Activated B cell treated with CpG ODN at 0.5 μM for 24 hours (primary cell): ENCODE results near the gene TSPAN10. TPM values are rescaled to one million over a fixed set of nuclear protein-coding genes. Genes with fewer than 3 reads are reported as not detected.

ENCODE experiments used
- ATAC-seq: fragments of 200-7000 bp; cut with Tn5 transposase; one replicate; pipeline ENCODE4 v1.10.0; 2021; ENCODE audit warnings: low read depth, mild to moderate bottlenecking, moderate library complexity
- CTCF ChIA-PET: fragments of 350-600 bp; sonication (Branson Sonifier 250); formaldehyde crosslinking; loops from one replicate; lab custom pipeline; 2021; ENCODE audit warnings: antibody characterized with exemption; lab: Charles Lee
- POLR2A ChIA-PET: fragments of 350-600 bp; sonication (Branson Sonifier 250); formaldehyde crosslinking; loops from one replicate; lab custom pipeline; 2021; ENCODE audit warnings: antibody characterized with exemption; lab: Charles Lee
- DNase-seq: peaks from one replicate; pipeline ENCODE4 v3.0.0; 2022
- H3K27ac Mint-ChIP-seq: one replicate; pipeline ENCODE4 v1.8.0; 2020; ENCODE audit warnings: mixed read lengths
- H3K27me3 Mint-ChIP-seq: one replicate; pipeline ENCODE4 v1.8.0; 2021; ENCODE audit warnings: mixed read lengths
- H3K36me3 Mint-ChIP-seq: one replicate; pipeline ENCODE4 v1.8.0; 2021; ENCODE audit warnings: low read depth, mixed read lengths
- H3K4me1 Mint-ChIP-seq: one replicate; pipeline ENCODE4 v1.8.0; 2021; ENCODE audit warnings: mixed read lengths
- H3K4me3 Mint-ChIP-seq: one replicate; pipeline ENCODE4 v1.8.0; 2020; ENCODE audit warnings: mild to moderate bottlenecking, mixed read lengths
- H3K9me3 Mint-ChIP-seq: one replicate; pipeline ENCODE4 v1.8.0; 2020; ENCODE audit warnings: mixed read lengths
- intact Hi-C: fragments of 100-400 bp; cut with micrococcal nuclease; formaldehyde crosslinking; loops from one replicate; pipeline ENCODE4 v1.15.1; 2024
- total RNA-seq: library from RNA; stranded (reverse); gene quantifications from 2 replicates; pipeline ENCODE4 v1.2.3, GENCODE V29; 2022
- TF ChIP-seq, protein P1 (sequence below): fragments of 200-600 bp; IDR thresholded peaks from one replicate; pipeline ENCODE4 v1.8.0; 2022; ENCODE audit warnings: antibody characterized with exemption, mild to moderate bottlenecking

The TSPAN10 gene
- total RNA-seq, 1 donor from 2014 or later: 0.95 TPM

- Mint-ChIP-seq H3K9me3 (no peaks in the 10 kb centered on the region), H3K27me3 (no peaks in the 10 kb centered on the region), H3K4me1 (peaks cover 16% of the 10 kb centered on the region), H3K36me3 (peaks cover 71% of the 10 kb centered on the region), H3K27ac (no peak overlapping the region), H3K4me3 (no peak overlapping the region)
- ChIA-PET POLR2A (no interaction called here), CTCF (no interaction called here)
- TF ChIP-seq, protein P1, sequence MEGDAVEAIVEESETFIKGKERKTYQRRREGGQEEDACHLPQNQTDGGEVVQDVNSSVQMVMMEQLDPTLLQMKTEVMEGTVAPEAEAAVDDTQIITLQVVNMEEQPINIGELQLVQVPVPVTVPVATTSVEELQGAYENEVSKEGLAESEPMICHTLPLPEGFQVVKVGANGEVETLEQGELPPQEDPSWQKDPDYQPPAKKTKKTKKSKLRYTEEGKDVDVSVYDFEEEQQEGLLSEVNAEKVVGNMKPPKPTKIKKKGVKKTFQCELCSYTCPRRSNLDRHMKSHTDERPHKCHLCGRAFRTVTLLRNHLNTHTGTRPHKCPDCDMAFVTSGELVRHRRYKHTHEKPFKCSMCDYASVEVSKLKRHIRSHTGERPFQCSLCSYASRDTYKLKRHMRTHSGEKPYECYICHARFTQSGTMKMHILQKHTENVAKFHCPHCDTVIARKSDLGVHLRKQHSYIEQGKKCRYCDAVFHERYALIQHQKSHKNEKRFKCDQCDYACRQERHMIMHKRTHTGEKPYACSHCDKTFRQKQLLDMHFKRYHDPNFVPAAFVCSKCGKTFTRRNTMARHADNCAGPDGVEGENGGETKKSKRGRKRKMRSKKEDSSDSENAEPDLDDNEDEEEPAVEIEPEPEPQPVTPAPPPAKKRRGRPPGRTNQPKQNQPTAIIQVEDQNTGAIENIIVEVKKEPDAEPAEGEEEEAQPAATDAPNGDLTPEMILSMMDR: no peak
- DNase-seq (no peak), ATAC-seq (no peak)
- intact Hi-C loops: no loop called here
Measured at GRCh38 chr17:81593105-81593871, 43.7 kb upstream of the TSPAN10 start.

- intact Hi-C loops: loop anchor here (5.0 kb wide), 1 partner anchor 308 kb away; no protein-coding TSS in a partner anchor
- ATAC-seq (no peak), DNase-seq (no peak)
- H3K9me3 Mint-ChIP-seq: no peaks in the 10 kb centered on the region
- H3K4me1 Mint-ChIP-seq: peaks cover 48% of the 10 kb centered on the region
- ChIA-PET CTCF (interaction anchor here (0.9 to 3.3 kb wide), 9 partner anchors 40 to 457 kb away, joined by 3 to 23 read pairs (median 4); no protein-coding TSS in a partner anchor), POLR2A (interaction anchor here (0.5 to 3.0 kb wide), 5 partner anchors 36 to 87 kb away, joined by 3 to 15 read pairs (median 8); partner anchors contain the start of gene ACTG1)
- no peak overlapping the region for H3K4me3 Mint-ChIP-seq
- peak overlapping the region; percentile 46 for H3K27ac Mint-ChIP-seq
- H3K27me3 Mint-ChIP-seq: no peaks in the 10 kb centered on the region
- TF ChIP-seq, protein P1: no peak
- peaks cover 61% of the 10 kb centered on the region for H3K36me3 Mint-ChIP-seq
Measured at GRCh38 chr17:81599719-81600486, 37.1 kb upstream of the TSPAN10 start.

DNA sequence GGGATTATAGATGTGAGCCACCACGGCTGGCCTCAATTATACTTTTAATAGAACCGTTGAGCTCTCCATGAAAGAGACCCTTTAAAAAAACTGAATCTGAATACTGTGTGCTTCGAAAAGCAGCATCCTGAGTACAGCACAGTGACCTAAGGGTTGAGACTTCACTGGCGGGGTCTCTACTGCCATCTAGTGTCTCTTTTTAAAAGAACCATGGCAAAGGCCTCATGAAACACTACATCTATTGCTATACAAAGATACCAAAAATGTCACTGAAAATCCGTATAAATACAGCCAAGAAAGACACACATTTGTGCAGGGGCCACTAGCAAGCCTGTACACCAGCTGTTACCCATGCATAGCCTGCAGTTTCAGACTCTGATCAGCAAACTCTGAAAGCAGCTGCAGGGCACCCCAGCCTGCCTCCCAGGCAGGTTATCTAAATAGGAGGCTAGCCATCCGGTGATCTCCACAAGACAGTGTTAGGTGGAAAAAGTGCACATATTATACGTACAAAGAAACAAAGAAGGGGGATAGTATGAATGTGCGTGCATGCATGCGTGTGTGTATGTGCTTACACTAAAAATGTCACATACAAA, 35.4 kb upstream of the TSPAN10 start:
- Mint-ChIP-seq H3K4me1 (peaks cover 46% of the 10 kb centered on the region), H3K4me3 (no peak overlapping the region), H3K27me3 (no peaks in the 10 kb centered on the region), H3K27ac (peak overlapping the region; percentile 57), H3K9me3 (no peaks in the 10 kb centered on the region), H3K36me3 (peaks cover 63% of the 10 kb centered on the region)
- TF ChIP-seq, protein P1: peak; percentile 19
- ChIA-PET POLR2A (interaction anchor here (1.1 to 3.0 kb wide), 5 partner anchors 49 to 93 kb away, joined by 3 to 15 read pairs (median 8); partner anchors contain the start of gene ACTG1), CTCF (interaction anchor here (0.7 to 3.3 kb wide), 18 partner anchors 14 to 459 kb away, joined by 3 to 23 read pairs (median 3); no protein-coding TSS in a partner anchor)
- intact Hi-C loops: loop anchor here (1.0 to 5.0 kb wide), 6 partner anchors 48 to 459 kb away; no protein-coding TSS in a partner anchor
- DNase-seq: no peak
- ATAC-seq: peak; percentile 63

DNA sequence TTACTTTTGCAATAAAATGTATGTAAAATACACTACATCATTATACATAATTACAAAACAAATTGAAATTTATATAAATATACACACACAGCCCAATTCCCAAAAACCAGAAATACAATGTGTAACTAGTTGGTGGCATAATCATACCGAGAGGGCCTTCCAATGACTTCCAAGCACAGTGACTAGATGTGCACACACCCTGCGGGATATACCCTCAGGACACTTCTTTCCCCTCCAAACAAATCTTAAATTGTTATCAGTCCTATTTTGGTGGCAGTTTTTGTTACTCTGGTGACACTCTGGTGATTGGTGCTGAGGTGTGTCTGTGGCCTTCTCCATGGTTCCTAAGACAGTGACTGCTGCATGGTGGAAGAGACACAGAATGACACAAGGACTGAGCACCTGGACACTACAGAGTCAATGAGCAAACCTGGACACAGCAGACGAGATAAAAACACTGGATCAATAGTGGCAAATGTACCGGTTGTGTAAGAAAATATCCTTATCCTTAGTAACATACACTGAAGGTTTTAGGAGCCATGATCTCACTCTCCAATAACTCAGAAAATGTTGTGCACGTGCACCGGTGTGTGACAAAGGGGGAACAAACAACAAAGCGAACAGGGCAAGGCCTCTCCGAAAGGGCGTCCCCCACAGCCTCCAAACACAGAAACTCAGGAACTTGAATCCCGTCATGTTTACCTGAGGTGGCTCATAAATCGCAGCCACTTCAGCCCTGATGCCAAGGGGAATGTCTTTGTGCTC, 33.0 kb upstream of the TSPAN10 start:
- H3K9me3 Mint-ChIP-seq: no peaks in the 10 kb centered on the region
- no peak overlapping the region for H3K4me3 Mint-ChIP-seq
- H3K27ac Mint-ChIP-seq: no peak overlapping the region
- DNase-seq: no peak
- H3K27me3 Mint-ChIP-seq: no peaks in the 10 kb centered on the region
- ChIA-PET CTCF (no interaction called here), POLR2A (no interaction called here)
- intact Hi-C loops: loop anchor here (5.0 kb wide), 1 partner anchor 312 kb away; no protein-coding TSS in a partner anchor
- no peak for ATAC-seq
- TF ChIP-seq, protein P1: no peak
- H3K4me1 Mint-ChIP-seq: peaks cover 24% of the 10 kb centered on the region
- H3K36me3 Mint-ChIP-seq: peaks cover 77% of the 10 kb centered on the region
